ENCODE results near the gene CBLL2. TPM values are rescaled to one million over a fixed set of nuclear protein-coding genes. Genes with fewer than 3 reads are reported as not detected.

Gene CBLL2
- total and polyA plus RNA-seq, 12 donors: not detected

DNA sequence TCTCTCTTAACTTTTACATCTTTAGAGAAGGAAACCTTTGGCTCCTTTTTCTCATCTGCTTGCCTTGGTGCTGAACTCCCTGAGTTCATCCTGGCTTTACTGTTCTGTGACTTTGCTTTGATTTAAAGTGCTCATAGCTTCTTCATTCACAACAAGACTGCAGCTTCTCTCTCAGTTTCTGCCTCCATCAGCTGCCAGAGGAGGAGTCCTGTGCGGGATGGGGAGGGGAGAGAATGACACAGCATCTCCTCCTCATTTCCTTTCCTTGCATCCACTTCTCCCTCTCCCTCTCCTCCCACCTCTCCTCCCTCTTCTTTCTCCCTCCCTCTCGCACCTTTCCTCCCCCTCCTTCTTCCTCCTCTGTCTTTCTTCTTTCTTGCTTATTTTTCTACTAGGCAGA is 42.0 kb downstream of the CBLL2 start:
- 20 to 41% (median 30%) methylated on average over 2 of the region's 2 CpGs for WGBS, 4 donors
- intact Hi-C loops (cut with DNase I): no loop called here
- DNase-seq: no peak

DNA sequence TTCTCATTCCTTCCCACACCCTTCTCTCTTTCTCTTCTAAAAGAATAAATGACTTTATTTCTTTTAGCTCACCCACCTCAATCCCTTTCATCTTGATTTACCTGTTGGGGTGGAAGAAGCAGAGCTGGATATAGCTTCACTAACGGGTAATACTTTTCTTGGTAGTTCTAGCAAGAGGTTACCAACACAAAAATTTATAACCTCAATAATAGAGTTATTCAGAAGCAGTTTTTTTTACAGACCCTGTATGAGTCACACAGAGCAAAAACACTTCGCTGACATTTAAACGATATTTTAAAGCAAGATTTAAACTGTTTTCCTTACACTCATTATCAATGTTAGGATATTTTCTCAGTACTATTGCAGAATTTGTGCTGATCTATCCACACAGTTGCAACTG is 42.4 kb downstream of the CBLL2 start:
- H3K4me1 ChIP-seq (replicated peaks in 1 of 2): no peaks in the 10 kb centered on the region
- 52 to 67% (median 56%) methylated on average over 3 of the region's 3 CpGs for WGBS, 4 donors
- peaks cover 4% of the 10 kb centered on the region for H3K27me3 ChIP-seq
- H3K9me3 ChIP-seq (replicated peaks in 1 of 3): no peaks in the 10 kb centered on the region
- no peak for TF ChIP-seq POLR2A (IDR thresholded peaks at IDR 0.05)
- no peak for TF ChIP-seq CTCF (IDR thresholded peaks at IDR 0.05)
- H3K27ac ChIP-seq: no peak overlapping the region
- H3K36me3 ChIP-seq (replicated peaks in 1 of 2): no peaks in the 10 kb centered on the region
- H3K4me3 ChIP-seq: no peak overlapping the region
- no peak for DNase-seq
- intact Hi-C loops (cut with DNase I): no loop called here

More for the DNA sequence above, 42.0 kb downstream of the CBLL2 start:
- Histone ChIP-seq H3K27ac (no peak overlapping the region), H3K4me1 (replicated peaks in 1 of 2) (no peaks in the 10 kb centered on the region), H3K4me3 (no peak overlapping the region), H3K9me3 (replicated peaks in 1 of 3) (no peaks in the 10 kb centered on the region), H3K27me3 (peaks cover 4% of the 10 kb centered on the region), H3K36me3 (replicated peaks in 1 of 2) (no peaks in the 10 kb centered on the region)
- TF ChIP-seq CTCF (IDR thresholded peaks at IDR 0.05) (no peak), POLR2A (IDR thresholded peaks at IDR 0.05) (no peak)

- intact Hi-C loops (cut with DNase I): no loop called here
- no peak overlapping the region for H3K4me3 ChIP-seq
- TF ChIP-seq CTCF (IDR thresholded peaks at IDR 0.05): no peak
- no peak for TF ChIP-seq POLR2A (IDR thresholded peaks at IDR 0.05)
- no peak overlapping the region for H3K27ac ChIP-seq
- DNase-seq: no peak
- peaks cover 11% of the 10 kb centered on the region for H3K27me3 ChIP-seq
- H3K9me3 ChIP-seq (replicated peaks in 1 of 3): no peaks in the 10 kb centered on the region
- 58 to 68% (median 66%) methylated on average over 12 of the region's 12 CpGs for WGBS, 4 donors
- H3K36me3 ChIP-seq (replicated peaks in 1 of 2): no peaks in the 10 kb centered on the region
- H3K4me1 ChIP-seq (replicated peaks in 1 of 2): no peaks in the 10 kb centered on the region
These were observed 47.6 kb downstream of the CBLL2 start for GRCh38 chrX:22320236-22320873.

- Histone ChIP-seq H3K36me3 (replicated peaks in 1 of 2) (no peaks in the 10 kb centered on the region), H3K27ac (no peak overlapping the region), H3K4me1 (replicated peaks in 1 of 2) (no peaks in the 10 kb centered on the region), H3K27me3 (peaks cover 12% of the 10 kb centered on the region), H3K4me3 (no peak overlapping the region), H3K9me3 (replicated peaks in 1 of 3) (no peaks in the 10 kb centered on the region)
- TF ChIP-seq CTCF (IDR thresholded peaks at IDR 0.05): no peak
- no peak for TF ChIP-seq POLR2A (IDR thresholded peaks at IDR 0.05)
- WGBS, 4 donors: 69 to 78% (median 75%) methylated on average over 5 of the region's 5 CpGs
- intact Hi-C loops (cut with DNase I): no loop called here
- DNase-seq: no peak
These were observed 50.8 kb downstream of the CBLL2 start for GRCh38 chrX:22323541-22323940.

Other genes with a start within 250 kb of the CBLL2 start
- under 1 TPM in 8 of 9 donors, not detected in 1; 0.07 to 0.33 (median 0.12) TPM for gene PHEX, start 240.6 kb upstream of the CBLL2 start, total RNA-seq
- under 1 TPM; 0.07 to 0.18 (median 0.08) TPM for gene PHEX, start 240.6 kb upstream of the CBLL2 start, polyA plus RNA-seq